ENCODE results near the gene CFAP61. TPM values are rescaled to one million over a fixed set of nuclear protein-coding genes. Genes with fewer than 3 reads are reported as not detected.
A peak's percentile ranks its signal among the peaks of the same experiment; 100 is the strongest.
"Not testable (repeated sequence)": the region's sequence is repeated elsewhere in the genome, so short reads cannot be mapped to it uniquely, and the experiment has no call there.

The CFAP61 gene
- total RNA-seq: not detected

GRCh38 chr20:20052074-20052970 is at the start of gene CFAP61, which contains the start of gene CRNKL1:
Gene CFAP61 (plus strand): TSS chr20:20052532. CDS start chr20:20056654, 4,122 bp downstream.
Gene CRNKL1 (minus strand): TSS chr20:20052466. CDS start chr20:20052342, 124 bp downstream.
- peak; percentile 99 for ATAC-seq (ENCODE audit: low FRiP score)
- no peak for TF ChIP-seq CTCF (IDR thresholded peaks at IDR 0.05)
- peak; percentile 95 for DNase-seq (ENCODE audit: low spot score)

GRCh38 chr20:20003031-20003954 is 49.0 kb upstream of the CFAP61 start:
- no peak for TF ChIP-seq CTCF (IDR thresholded peaks at IDR 0.05)
- ATAC-seq (ENCODE audit: low FRiP score): peak; percentile 78
- no peak for DNase-seq (ENCODE audit: low spot score)

GRCh38 chr20:20003955-20004322 is 48.4 kb upstream of the CFAP61 start:
- DNase-seq (ENCODE audit: low spot score): not testable (repeated sequence)

GRCh38 chr20:20005342-20005741 is 47.0 kb upstream of the CFAP61 start:
- DNase-seq (ENCODE audit: low spot score): no peak
- no peak for TF ChIP-seq CTCF (IDR thresholded peaks at IDR 0.05)
- no peak for ATAC-seq (ENCODE audit: low FRiP score)

More at GRCh38 chr20:20003955-20004322, 48.4 kb upstream of the CFAP61 start:
- ATAC-seq (ENCODE audit: low FRiP score): not testable (repeated sequence)

- ATAC-seq (ENCODE audit: low FRiP score) (no peak), DNase-seq (ENCODE audit: low spot score) (no peak)
- no peak for TF ChIP-seq CTCF (IDR thresholded peaks at IDR 0.05)
Observed at GRCh38 chr20:20009784-20010253, 42.5 kb upstream of the CFAP61 start.

- DNase-seq (ENCODE audit: low spot score) (no peak), ATAC-seq (ENCODE audit: low FRiP score) (peak; percentile 60)
- TF ChIP-seq CTCF (IDR thresholded peaks at IDR 0.05): no peak
Observed at GRCh38 chr20:20010639-20011500, 41.5 kb upstream of the CFAP61 start.

Measured in omental fat pad (tissue), 4 donors.